GM10266 (cell line): Measurements from ENCODE around the gene MAML1.
A peak's percentile ranks its signal among the peaks of the same experiment; 100 is the strongest.

ENCODE experiments used
- DNase-seq: peaks from one replicate; pipeline ENCODE4 v3.0.0; 2012; ENCODE audit errors: extremely low spot score
- CTCF ChIP-seq: IDR thresholded peaks from 2 replicates; pipeline ENCODE4 v1.5.1; 2012; ENCODE audit warnings: mild to moderate bottlenecking, low read depth; ENCODE audit not compliant: control insufficient read depth, insufficient read depth; ENCODE audit errors: missing control alignments

Gene MAML1

GRCh38 chr5:179812997-179813607 lies 80.5 kb downstream of the MAML1 start:
- no peak for TF ChIP-seq CTCF

DNA sequence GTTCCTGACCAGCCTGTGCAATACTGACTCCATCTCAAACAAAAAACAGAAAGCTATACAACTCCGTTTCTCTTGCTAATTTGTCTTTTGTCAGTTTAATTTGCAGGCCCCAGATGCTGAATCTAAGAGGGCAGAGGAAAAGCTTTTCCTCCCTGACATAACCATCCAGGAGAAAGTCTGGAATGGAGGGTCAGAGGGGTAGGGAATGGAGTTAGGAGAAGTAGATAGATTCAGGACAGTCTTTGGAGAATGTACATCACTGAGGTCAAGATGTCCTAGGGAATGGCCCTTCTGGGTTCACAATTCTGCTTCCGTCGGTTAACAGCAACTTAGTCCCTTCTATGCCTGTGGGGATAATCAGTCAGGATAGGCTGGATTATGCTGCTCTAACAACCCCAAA lies 81.5 kb downstream of the MAML1 start:
- no peak for DNase-seq
- TF ChIP-seq CTCF = no peak

More at GRCh38 chr5:179812997-179813607, 80.5 kb downstream of the MAML1 start:
- DNase-seq = no peak

DNA sequence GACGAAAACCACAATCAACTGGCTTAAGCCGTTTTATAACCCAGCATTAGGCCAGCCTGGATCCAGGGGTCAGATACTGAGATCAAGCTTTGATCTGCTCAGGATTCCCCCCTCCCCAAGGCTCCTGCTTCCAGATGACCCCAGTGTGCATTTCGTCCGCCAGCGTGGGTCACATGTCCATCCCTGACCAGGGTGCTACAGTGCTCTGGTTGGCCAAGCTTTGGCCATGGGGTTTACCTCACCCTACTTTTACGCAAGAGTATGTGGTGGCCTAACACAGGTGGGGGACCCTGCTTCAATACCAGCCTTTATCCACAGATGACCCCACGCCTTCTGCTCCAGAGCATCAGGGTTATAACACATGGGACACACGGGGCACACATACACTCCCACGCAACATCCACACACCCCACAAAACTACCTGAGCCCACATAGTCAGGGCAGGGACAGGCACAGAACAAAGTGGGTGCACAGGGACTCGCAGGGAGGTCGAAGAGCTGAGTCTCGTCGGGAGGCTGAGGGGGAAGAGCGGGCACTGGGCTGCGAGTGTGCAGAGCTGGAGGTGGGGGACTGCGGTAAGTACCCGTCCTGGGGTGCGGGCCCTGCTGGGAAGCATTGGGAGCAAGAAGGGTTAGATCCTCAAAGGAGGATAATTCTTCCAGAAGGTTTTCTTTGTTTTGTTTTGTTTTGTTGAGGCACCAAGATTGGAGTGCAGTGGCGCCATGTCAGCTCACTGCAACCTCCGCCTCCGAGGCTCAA lies 83.0 kb downstream of the MAML1 start:
- no peak for TF ChIP-seq CTCF
- no peak for DNase-seq

GRCh38 chr5:179816401-179816795 lies 83.8 kb downstream of the MAML1 start:
- no peak for DNase-seq
- no peak for TF ChIP-seq CTCF

GRCh38 chr5:179816796-179817469 lies 84.3 kb downstream of the MAML1 start:
- DNase-seq = peak; percentile 52
- peak; percentile 24 for TF ChIP-seq CTCF

DNA sequence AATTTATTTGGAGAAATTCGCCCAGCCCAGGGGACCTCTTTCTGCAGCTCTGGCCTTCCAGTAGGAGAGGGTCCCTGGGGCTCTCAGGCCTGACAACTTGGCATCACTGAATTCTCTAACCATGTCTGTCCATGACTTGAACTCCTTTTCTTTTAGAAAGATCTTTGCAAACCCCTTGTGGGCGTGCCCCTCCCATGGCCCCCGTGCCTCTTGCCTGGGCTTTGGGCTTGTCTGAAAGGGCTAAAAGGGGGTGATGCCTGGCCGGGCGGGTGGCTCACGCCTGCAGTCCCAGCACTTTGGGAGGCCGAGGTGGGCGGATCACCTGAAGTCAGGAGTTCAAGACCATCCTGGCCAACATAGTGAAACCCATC lies 84.8 kb downstream of the MAML1 start:
- no peak for TF ChIP-seq CTCF
- no peak for DNase-seq
